PFSK-1 (cell line): ENCODE results near the gene KRT80.

Source experiments
- POLR2AphosphoS5 ChIP-seq: IDR thresholded peaks from 2 replicates; pipeline ENCODE4 v1.6.1; 2012; ENCODE audit warnings: low read depth, mild to moderate bottlenecking, control low read depth, low read length, moderate library complexity
- REST ChIP-seq, 2 experiments: IDR thresholded peaks; 2 replicates each; pipeline versions ENCODE4 v1.6.1 to v1.8.0; 2011 to 2012; ENCODE audit warnings: low read depth in 2 of 2, low read length in 2 of 2, control low read depth in 1 of 2, inconsistent platforms in 1 of 2, mild to moderate bottlenecking in 1 of 2, moderate library complexity in 1 of 2; ENCODE audit not compliant: insufficient read depth in 1 of 2
- SIN3A ChIP-seq: IDR thresholded peaks from 2 replicates; pipeline ENCODE4 v1.6.1; 2012; ENCODE audit warnings: mild to moderate bottlenecking, low read length, moderate library complexity, borderline replicate concordance; ENCODE audit not compliant: insufficient read depth
- TAF1 ChIP-seq: IDR thresholded peaks from 2 replicates; pipeline ENCODE4 v1.6.1; 2012; ENCODE audit warnings: low read length, control low read depth, borderline replicate concordance; ENCODE audit not compliant: insufficient read depth

- no peak for TF ChIP-seq REST (IDR thresholded peaks at IDR 0.05; ENCODE audit: insufficient read depth in 1 of 2, low read depth in 2 of 2, low read length in 2 of 2)
- TF ChIP-seq POLR2AphosphoS5, result no peak
- TF ChIP-seq TAF1, result no peak
- TF ChIP-seq SIN3A, result no peak
These were observed 4.6 kb downstream of the KRT80 start for GRCh38 chr12:52187206-52187605.
